T-helper 17 cell (primary cell): Measurements from ENCODE around the gene EPHB2. TPM values are rescaled to one million over a fixed set of nuclear protein-coding genes. Genes with fewer than 3 reads are reported as not detected.

Experiments used
- ATAC-seq: fragments of 150-1000 bp; cut with Tn5 transposase; 2 replicates; pipeline ENCODE4 v1.10.0; 2021; ENCODE audit warnings: mild to moderate bottlenecking, moderate library complexity
- DNase-seq, 3 donors: peaks; one replicate each; pipeline versions ENCODE4 v3.0.0 to v3.0.0-alpha.2; 2020 to 2021
- H3K9me3 ChIP-seq: one replicate; pipeline ENCODE4 v1.7.0; 2013; ENCODE audit warnings: low read length, mild to moderate bottlenecking; ENCODE audit not compliant: control insufficient read depth, poor library complexity, severe bottlenecking
- H3K27ac Mint-ChIP-seq: one replicate; pipeline ENCODE4 v1.8.0; 2022; ENCODE audit warnings: mild to moderate bottlenecking, moderate library complexity, mixed read lengths
- H3K27me3 Mint-ChIP-seq: one replicate; pipeline ENCODE4 v1.8.0; 2022; ENCODE audit warnings: mixed read lengths
- H3K36me3 Mint-ChIP-seq: one replicate; pipeline ENCODE4 v1.8.0; 2022; ENCODE audit warnings: low read depth, mixed read lengths
- H3K4me1 Mint-ChIP-seq: one replicate; pipeline ENCODE4 v1.8.0; 2022; ENCODE audit warnings: mild to moderate bottlenecking, mixed read lengths
- H3K4me3 Mint-ChIP-seq: one replicate; pipeline ENCODE4 v1.8.0; 2022; ENCODE audit warnings: mild to moderate bottlenecking, moderate library complexity, mixed read lengths
- total RNA-seq, 4 donors: library from RNA in 2 of 4; stranded (reverse) in 2 of 4; gene quantifications; one replicate each; pipeline ENCODE4 v1.2.3 and lab custom pipeline; 2022 to 2026

EPHB2 gene
- total RNA-seq, 2 donors from 2014 or later = 0.15 TPM; not detected in 1

DNA sequence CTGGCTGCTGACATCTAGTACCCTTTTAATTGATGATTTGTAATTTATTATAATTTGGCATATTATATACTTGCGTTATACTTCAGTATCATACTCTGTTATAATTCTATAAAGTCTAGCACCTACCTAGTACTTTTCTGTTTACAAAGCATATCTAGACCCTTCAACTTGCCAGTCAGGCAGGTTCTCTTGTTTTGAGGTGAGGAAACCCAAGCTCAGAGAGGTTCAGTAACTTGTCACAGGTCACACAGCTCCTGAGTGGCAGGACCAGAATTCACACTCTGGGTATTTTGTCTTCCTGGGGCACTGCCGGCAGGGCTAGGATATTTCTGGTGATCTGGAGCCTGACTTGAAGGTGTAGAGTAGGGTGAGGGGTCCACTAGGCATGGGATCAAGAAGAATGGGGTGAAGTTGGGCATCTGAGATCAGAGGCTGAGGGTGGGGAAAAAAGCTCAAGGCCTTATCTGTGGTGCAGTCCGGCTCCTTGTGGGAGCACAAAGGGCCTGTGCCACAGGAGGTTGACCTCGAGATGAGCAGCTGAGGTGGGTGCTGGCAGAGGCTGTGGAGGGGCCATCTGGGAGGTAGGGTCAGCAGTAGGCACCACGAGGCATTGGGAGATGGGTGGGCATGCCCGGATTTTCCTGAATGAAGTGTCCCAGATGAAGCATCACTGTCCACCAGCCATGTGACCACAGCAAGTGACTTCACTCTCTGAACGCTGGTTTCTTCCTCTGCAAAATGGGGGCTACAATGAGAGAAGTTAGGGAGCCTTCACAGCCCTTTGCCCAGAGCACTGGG is 102.6 kb downstream of the EPHB2 start:
- peaks cover 9% of the 10 kb centered on the region for H3K27me3 Mint-ChIP-seq
- no peaks in the 10 kb centered on the region for H3K4me1 Mint-ChIP-seq
- H3K4me3 Mint-ChIP-seq = no peak overlapping the region
- H3K9me3 ChIP-seq = no peaks in the 10 kb centered on the region
- no peak overlapping the region for H3K27ac Mint-ChIP-seq
- H3K36me3 Mint-ChIP-seq = no peaks in the 10 kb centered on the region
- no peak for DNase-seq
- no peak for ATAC-seq

DNA sequence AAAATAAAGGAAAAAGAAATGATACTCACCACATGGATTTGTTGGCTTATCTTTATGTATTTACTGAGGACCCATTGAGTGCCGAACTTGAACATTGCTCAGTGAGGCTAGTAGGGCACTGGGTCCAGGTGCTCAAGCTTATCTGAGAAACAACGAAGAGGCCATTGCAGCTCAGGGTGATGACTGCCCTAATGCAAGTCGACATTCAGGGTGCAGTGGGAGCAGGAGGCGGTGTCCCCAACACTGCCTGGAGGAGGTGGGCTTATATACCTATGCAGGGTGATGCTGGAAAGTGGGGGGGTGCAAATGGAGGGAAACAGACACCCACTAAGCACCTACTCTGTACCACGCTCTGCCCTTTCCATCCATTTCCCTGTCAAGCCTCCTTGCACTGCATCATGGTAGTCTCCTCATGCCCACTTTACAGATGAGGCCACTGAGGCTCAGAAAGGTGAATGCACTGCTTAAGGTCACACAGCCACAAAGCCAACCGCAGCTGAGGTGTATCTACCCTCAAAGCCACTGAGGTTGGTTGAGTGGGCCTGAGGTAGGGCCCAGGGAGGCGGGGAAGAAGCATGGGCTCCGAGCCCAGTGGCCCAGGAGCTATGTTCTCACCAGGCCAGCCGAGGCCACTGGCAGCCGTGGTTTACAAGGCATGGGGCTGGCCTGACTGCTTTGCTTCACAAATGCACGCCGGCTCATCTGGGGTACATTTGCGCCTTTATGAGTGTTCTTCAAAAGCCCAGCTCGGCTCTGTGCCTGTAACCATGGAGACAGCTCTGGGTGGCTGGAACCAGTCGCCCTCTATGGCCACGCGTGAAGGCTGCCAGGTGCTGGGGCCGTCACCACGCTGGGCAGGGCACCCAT is 103.8 kb downstream of the EPHB2 start:
- DNase-seq = no peak
- Mint-ChIP-seq H3K4me3 (no peak overlapping the region), H3K36me3 (no peaks in the 10 kb centered on the region), H3K4me1 (no peaks in the 10 kb centered on the region), H3K27ac (no peak overlapping the region), H3K27me3 (peaks cover 21% of the 10 kb centered on the region)
- no peak for ATAC-seq
- no peaks in the 10 kb centered on the region for H3K9me3 ChIP-seq

DNA sequence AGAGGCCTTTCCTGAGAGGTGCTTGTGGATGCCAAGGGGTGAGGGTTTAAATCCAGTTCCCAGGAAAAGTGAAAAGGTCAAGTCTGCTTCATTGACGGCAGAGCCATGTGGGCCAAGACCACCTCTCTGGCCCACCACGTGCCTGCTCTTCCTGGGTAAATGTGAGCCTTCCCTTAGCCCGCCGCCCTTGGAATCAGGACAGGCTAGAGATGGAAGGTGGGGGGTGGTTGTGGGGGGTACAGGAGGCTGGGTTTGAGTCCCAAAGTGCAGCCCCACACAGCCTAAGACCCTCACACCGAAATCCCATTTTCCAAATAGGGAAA is 104.4 kb downstream of the EPHB2 start:
- H3K9me3 ChIP-seq = no peaks in the 10 kb centered on the region
- Mint-ChIP-seq H3K27ac (no peak overlapping the region), H3K27me3 (peaks cover 24% of the 10 kb centered on the region), H3K36me3 (no peaks in the 10 kb centered on the region), H3K4me1 (no peaks in the 10 kb centered on the region), H3K4me3 (no peak overlapping the region)
- no peak for ATAC-seq
- DNase-seq = no peak

DNA sequence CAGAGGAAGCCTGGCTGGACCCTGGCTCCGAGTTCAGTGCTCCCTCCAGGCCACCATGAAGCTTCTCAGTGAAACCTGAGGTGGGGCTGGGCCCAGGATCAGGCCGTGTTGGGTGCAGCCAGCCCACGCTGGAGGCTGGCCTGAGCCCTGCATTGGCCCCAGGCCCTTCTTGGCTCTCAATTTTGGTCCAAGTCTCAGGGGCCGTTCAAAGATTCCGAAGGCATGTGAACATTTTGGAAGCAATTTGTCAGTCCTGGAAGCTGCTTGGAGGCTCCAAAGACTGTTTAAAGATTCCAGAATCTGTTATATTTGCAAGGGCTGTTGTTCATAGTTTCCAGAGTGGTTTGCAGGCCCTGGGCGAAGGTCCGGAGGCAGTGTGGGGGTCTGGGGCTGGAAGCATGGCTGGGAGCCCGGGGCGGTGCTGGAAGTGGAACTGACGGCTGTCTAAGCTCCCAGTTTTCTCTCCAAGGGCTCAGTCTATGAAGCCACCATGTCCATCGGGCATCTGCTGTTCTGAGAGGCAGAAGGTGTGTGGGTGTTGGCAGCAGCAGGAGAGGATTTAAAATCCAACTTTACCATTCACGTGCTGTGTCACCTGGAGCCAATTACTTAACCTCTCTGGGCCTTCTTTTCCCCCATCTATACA is 104.9 kb downstream of the EPHB2 start:
- Mint-ChIP-seq H3K36me3 (no peaks in the 10 kb centered on the region), H3K27ac (no peak overlapping the region), H3K4me3 (no peak overlapping the region), H3K4me1 (no peaks in the 10 kb centered on the region), H3K27me3 (peaks cover 26% of the 10 kb centered on the region)
- ATAC-seq (no peak), DNase-seq (no peak)
- H3K9me3 ChIP-seq = no peaks in the 10 kb centered on the region

DNA sequence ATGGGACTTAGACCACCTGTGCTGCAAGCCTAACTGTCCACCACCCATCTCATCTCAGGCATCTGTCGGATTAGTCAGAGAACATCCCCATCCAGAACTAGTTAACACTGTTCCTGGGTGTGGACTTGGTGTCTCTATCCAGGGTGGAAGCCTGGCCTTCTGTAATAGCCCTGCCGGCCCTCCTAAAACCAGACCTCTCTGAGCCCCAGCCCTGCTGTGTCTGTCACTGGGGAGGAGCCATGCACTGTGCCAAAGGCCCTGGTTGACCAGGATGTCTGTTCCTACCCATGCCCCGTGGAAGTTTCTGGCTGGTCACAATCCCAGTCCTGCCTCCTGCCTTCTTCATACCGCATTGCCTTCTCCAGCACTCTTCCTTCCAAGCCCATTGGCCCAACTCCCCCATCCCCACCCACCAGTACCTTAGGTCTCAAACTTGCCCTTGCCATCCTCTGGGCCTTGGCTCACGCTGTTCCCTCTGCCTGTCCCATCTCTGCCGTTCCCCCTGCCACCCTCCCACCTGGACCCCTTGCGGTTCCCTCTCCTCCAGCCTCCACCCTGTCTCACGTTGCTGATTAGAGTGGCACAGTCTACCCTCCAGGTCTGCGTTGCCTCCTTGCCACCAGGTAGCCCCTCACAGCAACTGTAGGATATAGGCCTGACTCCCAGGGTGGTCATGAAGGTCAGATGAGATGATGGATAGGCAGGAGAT is 105.6 kb downstream of the EPHB2 start:
- H3K9me3 ChIP-seq = no peaks in the 10 kb centered on the region
- Mint-ChIP-seq H3K27me3 (peaks cover 24% of the 10 kb centered on the region), H3K27ac (no peak overlapping the region), H3K4me1 (no peaks in the 10 kb centered on the region), H3K4me3 (no peak overlapping the region), H3K36me3 (no peaks in the 10 kb centered on the region)
- DNase-seq = no peak
- no peak for ATAC-seq

DNA sequence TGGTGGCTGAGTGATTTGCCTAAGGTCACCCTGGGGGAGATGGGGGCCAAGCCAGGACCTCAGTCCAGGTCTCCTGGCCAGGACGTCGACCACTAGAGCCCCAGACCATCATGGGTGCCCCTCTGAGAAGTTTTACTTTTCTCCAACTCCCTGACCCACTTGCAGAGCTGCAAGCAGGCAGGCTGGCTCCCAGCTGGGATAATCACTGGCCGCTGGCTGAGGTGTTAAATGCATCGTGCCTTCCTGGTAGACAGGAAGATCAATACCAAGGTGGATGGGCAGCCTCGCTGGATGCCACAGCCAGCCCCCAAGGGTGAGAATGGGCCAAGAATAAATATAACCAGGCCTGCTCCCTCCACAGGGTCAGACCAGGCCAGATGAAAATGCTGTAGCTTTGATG is 106.2 kb downstream of the EPHB2 start:
- ATAC-seq = no peak
- Mint-ChIP-seq H3K4me3 (no peak overlapping the region), H3K4me1 (no peaks in the 10 kb centered on the region), H3K36me3 (no peaks in the 10 kb centered on the region), H3K27ac (no peak overlapping the region), H3K27me3 (peaks cover 20% of the 10 kb centered on the region)
- H3K9me3 ChIP-seq = no peaks in the 10 kb centered on the region
- DNase-seq = no peak

DNA sequence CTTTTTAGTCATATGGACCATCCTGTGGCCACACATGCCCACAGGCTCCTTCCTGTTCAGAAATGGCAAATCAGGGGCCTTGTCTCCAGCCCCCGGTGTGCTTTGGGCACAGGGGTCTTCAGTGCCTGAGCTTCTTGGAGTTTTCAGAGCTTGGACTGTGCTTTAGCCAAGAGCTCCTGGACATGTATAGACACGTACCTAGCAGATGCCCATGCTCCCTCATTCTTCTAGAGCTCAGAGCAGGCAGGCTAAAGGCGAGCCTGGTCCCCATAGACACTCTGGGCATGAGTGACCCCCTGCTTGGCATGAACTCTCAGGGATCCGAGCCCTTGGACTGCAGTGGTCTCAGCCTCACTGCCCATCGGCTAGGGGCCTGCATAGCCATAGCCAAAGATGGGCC is 106.8 kb downstream of the EPHB2 start:
- no peak for DNase-seq
- no peaks in the 10 kb centered on the region for H3K4me1 Mint-ChIP-seq

DNA sequence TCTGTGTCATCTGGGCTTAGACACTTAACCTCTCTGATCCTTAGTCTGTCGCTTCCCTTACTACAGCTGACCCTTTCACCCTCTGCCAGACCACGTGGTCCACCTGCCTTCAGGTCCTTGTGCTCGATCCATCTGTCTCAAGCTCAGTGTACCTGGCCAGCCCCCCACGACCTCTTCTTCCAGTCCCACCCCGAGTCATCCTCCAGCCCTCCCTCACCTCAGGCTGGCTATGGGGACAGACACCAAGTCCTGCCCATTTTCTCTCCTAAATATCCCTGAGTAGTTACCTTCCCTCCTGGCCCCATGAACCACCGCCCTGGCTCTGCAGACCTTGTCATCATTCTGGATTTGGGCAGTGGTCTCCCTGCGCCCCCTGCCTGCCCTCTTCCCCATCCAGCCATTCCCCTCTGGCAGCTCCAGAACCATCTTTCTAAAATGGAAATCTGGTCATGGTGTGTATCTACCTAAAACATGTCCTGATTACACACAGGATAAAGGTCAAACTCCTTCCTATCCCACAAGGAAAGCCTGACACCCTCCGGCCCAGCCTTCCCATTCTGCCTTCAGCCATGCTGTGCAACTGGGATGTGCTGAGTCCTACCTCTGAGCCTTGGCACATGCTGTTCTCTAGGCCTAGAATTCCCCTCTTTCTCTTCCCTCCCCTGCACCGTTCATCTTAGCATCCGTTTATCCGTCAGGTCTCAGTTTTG is 107.6 kb downstream of the EPHB2 start:
- Mint-ChIP-seq H3K4me1 (no peaks in the 10 kb centered on the region), H3K27me3 (peaks cover 20% of the 10 kb centered on the region), H3K27ac (no peak overlapping the region), H3K36me3 (peaks cover under 1% of the 10 kb centered on the region), H3K4me3 (no peak overlapping the region)
- DNase-seq (no peak), ATAC-seq (no peak)
- no peaks in the 10 kb centered on the region for H3K9me3 ChIP-seq

More for the DNA sequence above, 106.8 kb downstream of the EPHB2 start:
- H3K9me3 ChIP-seq = no peaks in the 10 kb centered on the region
- no peaks in the 10 kb centered on the region for H3K36me3 Mint-ChIP-seq
- ATAC-seq = no peak
- H3K27ac Mint-ChIP-seq = no peak overlapping the region
- no peak overlapping the region for H3K4me3 Mint-ChIP-seq
- H3K27me3 Mint-ChIP-seq = peaks cover 20% of the 10 kb centered on the region

DNA sequence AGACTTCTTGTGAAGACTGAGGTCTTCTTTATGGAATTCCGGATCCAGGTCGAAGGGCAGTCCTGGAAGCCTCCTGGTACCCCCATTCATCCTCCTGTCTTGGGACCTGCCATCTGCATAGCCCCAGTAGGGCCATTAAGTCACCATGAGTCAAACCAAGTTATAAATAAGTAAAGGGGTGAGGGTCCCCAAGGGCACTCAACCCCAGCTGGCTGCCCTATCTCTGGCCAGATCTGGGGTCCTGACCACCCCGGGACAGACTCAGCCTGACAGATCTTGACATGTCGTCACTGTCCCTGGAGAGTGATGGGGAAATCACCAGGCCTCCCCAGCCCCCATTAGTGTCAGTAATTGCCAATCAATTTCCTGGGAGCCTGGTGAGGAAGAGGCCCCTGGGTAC is 108.7 kb downstream of the EPHB2 start:
- DNase-seq (no peak), ATAC-seq (no peak)
- peaks cover 30% of the 10 kb centered on the region for H3K27me3 Mint-ChIP-seq
- no peak overlapping the region for H3K4me3 Mint-ChIP-seq
- H3K9me3 ChIP-seq = no peaks in the 10 kb centered on the region
- no peaks in the 10 kb centered on the region for H3K4me1 Mint-ChIP-seq
- no peak overlapping the region for H3K27ac Mint-ChIP-seq
- peaks cover 8% of the 10 kb centered on the region for H3K36me3 Mint-ChIP-seq

DNA sequence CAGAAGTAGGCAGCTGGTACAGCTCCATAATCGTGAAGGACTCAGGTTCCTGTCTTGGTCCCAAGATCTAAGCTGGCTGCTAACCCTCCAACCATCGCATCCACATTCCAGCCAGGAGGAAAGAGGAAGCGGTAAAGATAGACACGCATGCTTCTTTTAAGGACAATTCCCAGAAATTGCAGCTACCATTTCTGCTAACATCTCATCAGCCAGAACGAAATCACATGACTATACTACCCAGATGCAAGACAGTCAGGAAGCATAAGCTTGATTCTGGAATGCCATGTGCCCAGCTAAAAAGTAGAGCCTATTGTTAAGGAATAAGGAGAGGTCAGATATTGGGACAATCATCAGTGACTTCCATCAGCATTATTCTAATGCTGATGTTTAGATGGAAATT is 110.4 kb downstream of the EPHB2 start:
- Mint-ChIP-seq H3K4me1 (peaks cover 2% of the 10 kb centered on the region), H3K36me3 (peaks cover 8% of the 10 kb centered on the region), H3K4me3 (no peak overlapping the region), H3K27ac (no peak overlapping the region), H3K27me3 (peaks cover 38% of the 10 kb centered on the region)
- H3K9me3 ChIP-seq = no peaks in the 10 kb centered on the region
- no peak for DNase-seq
- no peak for ATAC-seq

DNA sequence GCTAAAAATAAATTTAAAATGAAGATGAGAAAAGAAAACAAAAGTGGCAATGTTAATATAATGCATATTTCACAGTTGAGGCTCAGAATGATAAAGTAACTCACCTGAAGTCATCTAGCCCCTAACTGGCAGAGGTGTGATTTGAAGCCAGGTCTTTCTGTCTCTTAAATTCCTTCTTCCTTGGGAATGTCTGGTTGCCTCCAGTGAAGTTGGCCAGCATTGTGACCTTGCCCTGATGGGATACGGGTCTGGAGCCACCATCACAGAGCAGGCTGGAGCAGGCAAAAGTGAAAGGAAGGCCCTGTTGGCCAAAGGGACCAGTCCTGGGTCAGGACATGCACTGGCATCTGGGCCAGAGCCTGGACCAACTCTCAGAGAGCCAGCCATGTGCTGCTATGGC is 111.7 kb downstream of the EPHB2 start:
- no peak for DNase-seq
- Mint-ChIP-seq H3K27me3 (peaks cover 47% of the 10 kb centered on the region), H3K4me3 (no peak overlapping the region), H3K36me3 (peaks cover 8% of the 10 kb centered on the region), H3K27ac (no peak overlapping the region), H3K4me1 (peaks cover 2% of the 10 kb centered on the region)
- H3K9me3 ChIP-seq = no peaks in the 10 kb centered on the region
- ATAC-seq = no peak

DNA sequence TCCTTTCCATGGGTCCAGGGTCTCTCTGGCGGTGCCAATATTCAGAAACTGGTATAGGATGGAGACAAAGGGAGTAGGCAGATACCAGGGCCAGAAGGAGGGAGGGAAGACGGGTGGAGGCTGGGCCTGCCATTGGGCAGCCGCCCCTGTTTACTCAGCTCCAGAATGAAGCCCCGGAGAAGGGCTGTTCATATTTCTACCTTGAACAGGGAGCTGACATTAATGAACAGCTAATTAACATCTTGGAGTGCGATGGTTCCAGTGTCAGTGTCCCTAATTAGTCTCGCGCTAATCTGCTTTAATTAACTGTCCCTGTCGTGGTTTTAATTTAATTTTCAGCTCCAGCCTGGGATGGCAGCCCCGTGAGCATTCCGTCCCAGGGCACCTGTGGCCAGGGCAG is 113.8 kb downstream of the EPHB2 start:
- DNase-seq = no peak
- no peak for ATAC-seq
- peaks cover 8% of the 10 kb centered on the region for H3K36me3 Mint-ChIP-seq
- H3K27ac Mint-ChIP-seq = no peak overlapping the region
- H3K4me3 Mint-ChIP-seq = no peak overlapping the region
- H3K4me1 Mint-ChIP-seq = peaks cover 2% of the 10 kb centered on the region
- no peaks in the 10 kb centered on the region for H3K9me3 ChIP-seq
- peaks cover 39% of the 10 kb centered on the region for H3K27me3 Mint-ChIP-seq
